ENCODE measurements around the gene ABI3BP.

GRCh38 chr3:101026244-101026643 is 33.0 kb upstream of the ABI3BP start:
- TF ChIP-seq, protein P1, sequence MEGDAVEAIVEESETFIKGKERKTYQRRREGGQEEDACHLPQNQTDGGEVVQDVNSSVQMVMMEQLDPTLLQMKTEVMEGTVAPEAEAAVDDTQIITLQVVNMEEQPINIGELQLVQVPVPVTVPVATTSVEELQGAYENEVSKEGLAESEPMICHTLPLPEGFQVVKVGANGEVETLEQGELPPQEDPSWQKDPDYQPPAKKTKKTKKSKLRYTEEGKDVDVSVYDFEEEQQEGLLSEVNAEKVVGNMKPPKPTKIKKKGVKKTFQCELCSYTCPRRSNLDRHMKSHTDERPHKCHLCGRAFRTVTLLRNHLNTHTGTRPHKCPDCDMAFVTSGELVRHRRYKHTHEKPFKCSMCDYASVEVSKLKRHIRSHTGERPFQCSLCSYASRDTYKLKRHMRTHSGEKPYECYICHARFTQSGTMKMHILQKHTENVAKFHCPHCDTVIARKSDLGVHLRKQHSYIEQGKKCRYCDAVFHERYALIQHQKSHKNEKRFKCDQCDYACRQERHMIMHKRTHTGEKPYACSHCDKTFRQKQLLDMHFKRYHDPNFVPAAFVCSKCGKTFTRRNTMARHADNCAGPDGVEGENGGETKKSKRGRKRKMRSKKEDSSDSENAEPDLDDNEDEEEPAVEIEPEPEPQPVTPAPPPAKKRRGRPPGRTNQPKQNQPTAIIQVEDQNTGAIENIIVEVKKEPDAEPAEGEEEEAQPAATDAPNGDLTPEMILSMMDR (IDR thresholded peaks at IDR 0.05) = no peak
- no peak for TF ChIP-seq POLR2A (IDR thresholded peaks at IDR 0.05)
